CD14-positive monocyte (primary cell): ENCODE measurements around the gene SH3BP4. TPM values are rescaled to one million over a fixed set of nuclear protein-coding genes. Genes with fewer than 3 reads are reported as not detected.

Experiments
- DNase-seq, 3 donors: peaks; one replicate each; pipeline ENCODE4 v3.0.0-alpha.2; 2011 to 2022
- H2AFZ ChIP-seq: 2 replicates; pipeline ENCODE4 v1.6.0; 2012; ENCODE audit warnings: mild to moderate bottlenecking, low read depth, low read length, inconsistent platforms; ENCODE audit not compliant: insufficient read depth, poor library complexity, severe bottlenecking
- H3K27ac ChIP-seq, 2 donors: 1 replicate in 1 of 2; 2 replicates in 1 of 2; pipeline ENCODE4 v1.5.1; 2012 to 2013; ENCODE audit warnings: low read length in 2 of 2, control low read depth in 1 of 2, inconsistent platforms in 1 of 2, low read depth in 1 of 2, mild to moderate bottlenecking in 1 of 2
- H3K27me3 ChIP-seq, 2 donors: one replicate each; pipeline versions ENCODE4 v1.6.0 to v1.6.1; 2011 to 2013; ENCODE audit warnings: low read length in 2 of 2; ENCODE audit not compliant: control insufficient read depth in 2 of 2, insufficient read depth in 2 of 2
- H3K36me3 ChIP-seq, 2 donors: replicated peaks in 1 of 2; 1 replicate in 1 of 2; 2 replicates in 1 of 2; pipeline versions ENCODE4 v1.5.1 to v1.6.1; 2012 to 2013; ENCODE audit warnings: low read length in 2 of 2, control low read depth in 1 of 2, inconsistent platforms in 1 of 2, mild to moderate bottlenecking in 1 of 2; ENCODE audit not compliant: insufficient read depth in 2 of 2, control insufficient read depth in 1 of 2
- H3K4me1 ChIP-seq, 2 donors: 1 replicate in 1 of 2; 2 replicates in 1 of 2; pipeline versions ENCODE4 v1.5.1 to v1.6.1; 2012 to 2013; ENCODE audit warnings: low read length in 2 of 2, control low read depth in 1 of 2, inconsistent platforms in 1 of 2, mild to moderate bottlenecking in 1 of 2, moderate library complexity in 1 of 2; ENCODE audit not compliant: insufficient read depth in 2 of 2, control insufficient read depth in 1 of 2
- H3K4me2 ChIP-seq: replicated peaks from 2 replicates; pipeline ENCODE3; 2012; ENCODE audit warnings: low read length, moderate library complexity, mild to moderate bottlenecking; ENCODE audit not compliant: poor library complexity, severe bottlenecking; ENCODE audit errors: extremely low read depth
- H3K4me3 ChIP-seq, 3 experiments: fragments of 200-600 bp in 1 of 3; sonication (generic) in 1 of 3; replicated peaks in 1 of 3; 1 replicate in 2 of 3; 2 replicates in 1 of 3; pipeline ENCODE4 v1.5.1; 2011 to 2013; ENCODE audit warnings: low read length in 3 of 3, mild to moderate bottlenecking in 3 of 3, control low read depth in 2 of 3, low read depth in 2 of 3, inconsistent platforms in 1 of 3, moderate library complexity in 1 of 3
- H3K79me2 ChIP-seq: 2 replicates; pipeline ENCODE4 v1.6.0; 2012; ENCODE audit warnings: mild to moderate bottlenecking, control low read depth, inconsistent platforms, low read length, moderate library complexity; ENCODE audit not compliant: insufficient read depth
- H3K9ac ChIP-seq: 2 replicates; pipeline ENCODE4 v1.6.0; 2017; ENCODE audit warnings: low read length, mild to moderate bottlenecking; ENCODE audit not compliant: insufficient read depth, poor library complexity, severe bottlenecking
- H3K9me3 ChIP-seq, 2 donors: replicated peaks in 1 of 2; 1 replicate in 1 of 2; 2 replicates in 1 of 2; pipeline versions ENCODE4 v1.5.1 to v1.6.1; 2012 to 2013; ENCODE audit warnings: low read length in 2 of 2, control low read depth in 1 of 2; ENCODE audit not compliant: control insufficient read depth in 1 of 2, insufficient read depth in 1 of 2
- H4K20me1 ChIP-seq: 2 replicates; pipeline ENCODE4 v1.6.0; 2012; ENCODE audit warnings: mild to moderate bottlenecking, low read length, control low read depth, moderate library complexity; ENCODE audit not compliant: insufficient read depth
- H3K27ac Mint-ChIP-seq, 7 donors: one replicate each; pipeline ENCODE4 v1.8.0; 2020; ENCODE audit warnings: mild to moderate bottlenecking in 7 of 7, mixed read lengths in 7 of 7, moderate library complexity in 6 of 7, inconsistent platforms in 2 of 7
- H3K27me3 Mint-ChIP-seq, 3 donors: one replicate each; pipeline ENCODE4 v1.8.0; 2021 to 2022; ENCODE audit warnings: low read depth in 3 of 3, mild to moderate bottlenecking in 3 of 3, mixed read lengths in 3 of 3, moderate library complexity in 3 of 3, inconsistent platforms in 1 of 3
- H3K36me3 Mint-ChIP-seq, 2 donors: one replicate each; pipeline ENCODE4 v1.8.0; 2020; ENCODE audit warnings: mixed read lengths in 2 of 2, inconsistent platforms in 1 of 2, mild to moderate bottlenecking in 1 of 2
- H3K4me1 Mint-ChIP-seq: one replicate; pipeline ENCODE4 v1.8.0; 2020; ENCODE audit warnings: mild to moderate bottlenecking, mixed read lengths
- H3K4me3 Mint-ChIP-seq, 2 donors: one replicate each; pipeline ENCODE4 v1.8.0; 2020; ENCODE audit warnings: mild to moderate bottlenecking in 2 of 2, mixed read lengths in 2 of 2, moderate library complexity in 1 of 2
- H3K9me3 Mint-ChIP-seq, 7 donors: one replicate each; pipeline ENCODE4 v1.8.0; 2020 to 2022; ENCODE audit warnings: mixed read lengths in 7 of 7, mild to moderate bottlenecking in 6 of 7, moderate library complexity in 6 of 7, inconsistent platforms in 2 of 7
- CTCF ChIP-seq: fragments of 200-600 bp; IDR thresholded peaks from one replicate; pipeline ENCODE4 v1.8.0; 2022; ENCODE audit warnings: antibody characterized with exemption, mild to moderate bottlenecking
- WGBS: methylation state at CpG from one replicate; pipeline ENCODE4 v1.1.5; 2013; ENCODE audit warnings: missing lambda C conversion rate; ENCODE audit not compliant: insufficient coverage; 5-methylcytosine and 5-hydroxymethylcytosine counted together
- intact Hi-C, 2 donors: fragments of 100-400 bp; cut with micrococcal nuclease; formaldehyde crosslinking; loops; one replicate each; pipeline versions ENCODE4 v1.15.0 to v1.15.1; 2023
- polyA plus RNA-seq, 3 donors: library from polyadenylated mRNA; depleted of rRNA in 1 of 3; unstranded in 2 of 3; stranded (reverse) in 1 of 3; fragments of 300-500 nt in 2 of 3; fragments of >200 nt in 1 of 3; fragmentation: Illumina TruSeq in 2 of 3; gene quantifications; 1 replicate in 2 of 3; 2 replicates in 1 of 3; pipeline ENCODE4 v1.2.3, GENCODE V29; 2012 to 2021

The SH3BP4 gene
- polyA plus RNA-seq, 3 donors: 0.66 to 1.6 (median 1.3) TPM

- DNase-seq: peak; percentile 75 to 86 (median 85)
- no peaks in the 10 kb centered on the region for H3K36me3 Mint-ChIP-seq
- Histone ChIP-seq H3K4me1 (peaks cover 32 to 36% of the 10 kb centered on the region in 2 donors), H3K4me2 (peak overlapping the region; percentile 38), H3K4me3 (no peak overlapping the region), H3K9ac (no peak overlapping the region), H3K9me3 (no peaks in the 10 kb centered on the region), H3K36me3 (no peaks in the 10 kb centered on the region), H2AFZ (no peak overlapping the region), H3K27ac (peak overlapping the region; percentile 31 to 80), H3K79me2 (no peaks in the 10 kb centered on the region), H3K27me3 (no peaks in the 10 kb centered on the region), H4K20me1 (no peaks in the 10 kb centered on the region)
- H3K4me3 Mint-ChIP-seq: peak overlapping the region in 1 of 2 donors; percentile 10
- WGBS: 28% methylated on average over 6 of the region's 7 CpGs
- intact Hi-C loops: loop anchor here in 1 of 2 donors (5.0 kb wide), 1 partner anchor 63 kb away; no protein-coding TSS in a partner anchor
- H3K9me3 Mint-ChIP-seq: peaks cover 0 to 2% (median 0%) of the 10 kb centered on the region in 7 donors
- TF ChIP-seq CTCF: no peak
- peaks cover 1 to 5% (median 3%) of the 10 kb centered on the region in 3 donors for H3K27me3 Mint-ChIP-seq
- H3K27ac Mint-ChIP-seq: peak overlapping the region; percentile 74 to 83 (median 78)
- peaks cover 40% of the 10 kb centered on the region for H3K4me1 Mint-ChIP-seq
These were observed 103.1 kb downstream of the SH3BP4 start for GRCh38 chr2:235054919-235055318.

- H3K4me1 Mint-ChIP-seq: peaks cover 34% of the 10 kb centered on the region
These were observed 104.2 kb downstream of the SH3BP4 start for GRCh38 chr2:235055891-235056516.

More at GRCh38 chr2:235055891-235056516, 104.2 kb downstream of the SH3BP4 start:
- H3K4me3 ChIP-seq: no peak overlapping the region
- peak; percentile 62 for TF ChIP-seq CTCF
- H3K79me2 ChIP-seq: no peaks in the 10 kb centered on the region
- no peaks in the 10 kb centered on the region for H3K9me3 ChIP-seq
- no peak overlapping the region for H3K27ac ChIP-seq
- WGBS: 75% methylated on average over 11 of the region's 12 CpGs
- Mint-ChIP-seq H3K27ac (peak overlapping the region in 4 of 7 donors; percentile 3 to 76 (median 32)), H3K27me3 (peaks cover 1 to 5% (median 3%) of the 10 kb centered on the region in 3 donors), H3K36me3 (no peaks in the 10 kb centered on the region), H3K4me3 (no peak overlapping the region), H3K9me3 (peaks cover 0 to 2% (median 0%) of the 10 kb centered on the region in 7 donors)
- H3K36me3 ChIP-seq: no peaks in the 10 kb centered on the region
- no peaks in the 10 kb centered on the region for H3K27me3 ChIP-seq
- peak; percentile 9 to 49 (median 46) for DNase-seq
- peaks cover 27 to 31% of the 10 kb centered on the region in 2 donors for H3K4me1 ChIP-seq
- no peak overlapping the region for H2AFZ ChIP-seq
- no peak overlapping the region for H3K9ac ChIP-seq
- intact Hi-C loops: loop anchor here in 1 of 2 donors (5.0 kb wide), 1 partner anchor 64 kb away; no protein-coding TSS in a partner anchor
- no peaks in the 10 kb centered on the region for H4K20me1 ChIP-seq
- no peak overlapping the region for H3K4me2 ChIP-seq
